IPS-11a (cell line): ENCODE data around the gene AMBP.

Source experiments
- H3K4me3 ChIP-seq: one replicate; pipeline ENCODE4 v1.5.1; 2013; ENCODE audit warnings: low read depth, low read length, control low read depth

The AMBP gene

DNA sequence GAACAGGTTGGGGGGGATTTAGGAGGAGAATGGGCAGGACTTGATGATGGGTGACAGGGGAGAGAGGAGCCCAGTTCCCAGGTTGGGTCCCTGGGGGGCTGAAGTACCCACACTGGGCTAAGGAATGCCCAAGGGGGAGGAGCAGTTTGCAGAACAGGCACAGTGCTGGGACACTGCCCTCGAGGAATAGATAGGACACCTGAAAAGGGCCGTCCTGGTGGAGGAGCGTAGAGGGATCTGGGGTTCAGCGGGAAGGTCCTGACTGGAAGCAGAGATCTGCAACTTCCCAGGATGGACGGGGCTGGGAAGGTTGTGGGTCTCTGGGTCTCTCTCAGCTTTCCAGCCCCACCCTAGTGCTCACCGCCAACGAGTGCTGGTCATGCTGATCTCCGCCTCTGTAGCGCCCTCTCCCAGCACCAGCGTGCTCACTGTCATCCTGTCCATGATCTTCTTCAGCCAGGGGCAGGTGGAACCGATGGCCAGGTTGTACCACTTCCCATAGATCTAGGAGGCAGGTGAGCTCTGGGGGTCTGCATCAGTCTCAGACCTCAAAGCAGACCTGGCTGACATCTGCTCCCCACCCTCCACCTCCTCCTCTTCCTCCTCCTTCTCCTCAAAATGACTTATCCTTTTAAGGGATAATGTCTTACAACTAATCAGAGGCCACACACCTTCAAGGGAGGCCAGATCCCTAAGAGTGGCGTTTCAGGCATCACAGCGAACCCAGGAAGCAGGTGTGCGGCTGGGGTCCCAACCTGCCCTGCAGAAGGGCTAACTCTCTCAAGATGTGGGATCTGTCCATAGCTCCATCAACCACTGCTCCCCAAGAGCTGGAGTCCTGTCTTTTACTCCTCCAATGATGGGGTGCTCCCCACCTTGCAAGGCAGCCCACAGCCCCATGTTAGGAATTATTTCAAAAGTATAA is 1.6 kb downstream of the AMBP start:
- H3K4me3 ChIP-seq: no peak overlapping the region

DNA sequence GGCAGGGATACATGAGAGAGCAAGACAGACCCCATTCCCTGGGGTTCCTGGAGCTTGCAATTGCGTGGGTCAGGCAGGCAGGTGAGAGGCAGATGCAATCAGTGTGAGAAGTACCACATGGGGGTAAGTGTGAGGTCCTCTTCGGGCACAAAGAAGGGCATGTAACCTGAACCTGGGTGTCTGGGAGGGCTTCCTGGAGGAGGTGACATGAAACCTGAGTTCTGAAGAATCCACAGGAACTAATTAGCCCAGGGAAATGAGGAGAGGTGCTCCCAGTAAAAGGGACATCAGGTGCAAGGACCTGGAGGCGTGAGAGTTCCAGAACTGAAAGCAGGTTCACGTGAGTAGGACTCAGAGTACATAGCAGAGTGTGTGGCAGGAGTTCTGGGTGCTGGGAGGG is 2.5 kb downstream of the AMBP start:
- no peak overlapping the region for H3K4me3 ChIP-seq

DNA sequence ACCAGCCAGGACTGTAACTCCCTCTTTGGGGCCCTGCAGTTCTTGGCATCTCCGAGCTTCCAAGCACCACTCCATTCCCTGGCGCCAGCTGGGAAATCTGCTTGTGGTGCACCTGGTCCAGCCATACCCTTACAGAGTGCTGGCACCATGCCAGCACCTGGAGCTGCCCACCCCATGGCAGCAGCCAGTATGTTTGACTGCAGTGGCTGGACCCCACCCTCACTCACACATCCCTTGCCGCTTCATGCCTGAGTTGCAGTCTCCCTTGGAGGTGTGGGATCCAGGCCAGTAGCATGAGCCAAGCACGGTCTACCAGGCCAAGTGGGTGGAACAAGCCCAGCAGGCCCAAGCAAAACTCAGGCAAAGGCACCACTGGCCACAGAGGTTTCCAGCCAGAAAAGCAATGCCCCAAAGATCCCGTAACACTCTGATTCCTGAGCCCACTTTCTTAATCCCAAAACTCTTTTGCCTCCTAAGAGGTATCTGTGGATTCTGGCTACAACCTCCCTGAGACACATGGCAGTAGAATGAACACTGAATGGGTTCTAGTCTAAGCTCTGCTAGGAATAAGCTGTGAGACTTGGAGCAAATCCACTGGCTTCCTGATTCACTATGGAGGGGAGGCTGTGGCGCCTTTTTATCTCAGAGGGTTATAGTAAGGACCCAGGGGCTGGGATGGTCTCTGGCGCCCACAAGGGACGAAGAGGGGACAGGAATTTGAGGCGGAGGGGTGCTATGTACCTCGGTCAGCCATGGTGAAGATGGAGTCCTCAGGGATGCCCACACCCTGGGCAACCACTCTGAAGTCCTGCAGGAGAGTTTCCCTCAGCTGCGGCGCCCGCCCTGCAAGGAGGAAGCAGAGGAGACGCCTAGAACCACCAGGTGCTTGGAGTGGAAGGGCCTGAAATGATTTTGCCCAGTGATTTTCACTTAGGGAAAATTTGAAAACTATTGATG is 5.6 kb downstream of the AMBP start:
- H3K4me3 ChIP-seq: no peak overlapping the region

DNA sequence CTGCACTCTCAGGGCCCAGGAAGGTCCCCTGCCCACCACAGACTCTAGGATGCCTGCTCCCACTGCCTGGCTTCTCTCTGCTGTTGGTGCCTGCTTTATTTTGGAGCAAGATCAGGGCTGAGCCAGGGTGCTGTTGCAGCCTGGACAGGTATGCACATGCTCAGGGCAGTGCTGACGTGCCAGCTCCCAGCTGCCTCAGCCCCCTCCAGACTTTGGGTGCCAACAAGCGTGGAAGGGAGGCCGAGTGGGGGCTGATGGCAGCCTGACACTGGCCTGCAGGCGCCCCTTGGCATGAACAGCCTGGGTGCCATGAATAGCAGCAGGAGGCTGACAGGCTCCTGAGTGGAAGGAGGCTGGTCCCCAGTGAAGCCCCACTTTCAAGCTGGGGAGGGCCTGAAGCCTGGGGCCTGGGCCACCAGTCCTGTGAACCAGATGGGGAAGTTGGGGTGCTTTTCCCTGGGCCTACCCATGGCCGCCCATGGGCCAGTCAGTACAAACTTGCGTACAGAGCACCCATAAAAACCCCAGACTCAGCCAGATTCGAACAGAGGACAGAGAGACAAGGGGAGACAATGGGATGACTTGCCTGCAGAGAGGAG is 6.8 kb downstream of the AMBP start:
- H3K4me3 ChIP-seq: no peak overlapping the region

DNA sequence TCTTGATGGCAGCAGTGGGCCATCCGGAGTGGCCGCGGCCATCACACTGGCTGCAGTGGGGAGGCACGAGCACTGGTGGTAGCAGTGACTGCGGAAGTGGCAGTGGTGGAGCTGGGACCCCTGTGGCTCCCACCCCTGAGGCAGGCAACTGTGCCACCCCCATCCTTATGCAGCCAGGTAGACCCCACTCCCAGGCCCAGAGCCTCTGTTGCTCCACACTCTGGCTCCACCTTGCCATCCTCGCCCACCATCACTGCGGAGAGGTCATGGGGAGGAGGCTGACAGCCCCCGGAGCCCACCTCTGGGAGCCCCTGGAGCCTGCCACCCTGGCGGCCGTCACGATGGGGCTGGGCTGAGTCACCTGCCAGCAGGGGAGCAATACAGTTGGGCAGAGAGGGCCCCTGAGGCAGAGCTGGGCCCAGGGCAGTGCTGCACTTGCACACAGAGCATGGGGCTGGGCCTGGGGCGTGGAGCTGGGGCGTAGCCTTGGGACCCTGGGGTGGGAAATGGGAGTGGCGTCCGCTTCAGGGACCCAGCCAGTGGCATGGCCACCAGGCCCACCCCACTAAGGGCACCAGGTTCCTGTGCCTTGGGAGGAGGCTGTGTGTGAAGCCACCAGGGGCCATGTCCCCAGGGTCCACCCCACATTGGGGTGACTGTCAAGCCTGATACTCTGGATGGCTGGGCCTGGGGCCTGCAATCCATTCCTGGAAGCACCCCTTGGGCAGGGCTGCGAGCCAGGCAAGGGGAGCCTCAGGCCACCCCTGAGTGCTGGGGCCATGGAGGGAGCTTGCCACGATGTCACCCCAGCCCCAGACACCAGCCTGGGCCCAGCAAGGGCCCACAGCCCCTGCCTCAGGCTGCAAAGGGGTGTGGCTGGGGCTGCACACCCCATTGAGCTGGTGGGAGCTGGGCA is 7.7 kb downstream of the AMBP start:
- H3K4me3 ChIP-seq: no peak overlapping the region

DNA sequence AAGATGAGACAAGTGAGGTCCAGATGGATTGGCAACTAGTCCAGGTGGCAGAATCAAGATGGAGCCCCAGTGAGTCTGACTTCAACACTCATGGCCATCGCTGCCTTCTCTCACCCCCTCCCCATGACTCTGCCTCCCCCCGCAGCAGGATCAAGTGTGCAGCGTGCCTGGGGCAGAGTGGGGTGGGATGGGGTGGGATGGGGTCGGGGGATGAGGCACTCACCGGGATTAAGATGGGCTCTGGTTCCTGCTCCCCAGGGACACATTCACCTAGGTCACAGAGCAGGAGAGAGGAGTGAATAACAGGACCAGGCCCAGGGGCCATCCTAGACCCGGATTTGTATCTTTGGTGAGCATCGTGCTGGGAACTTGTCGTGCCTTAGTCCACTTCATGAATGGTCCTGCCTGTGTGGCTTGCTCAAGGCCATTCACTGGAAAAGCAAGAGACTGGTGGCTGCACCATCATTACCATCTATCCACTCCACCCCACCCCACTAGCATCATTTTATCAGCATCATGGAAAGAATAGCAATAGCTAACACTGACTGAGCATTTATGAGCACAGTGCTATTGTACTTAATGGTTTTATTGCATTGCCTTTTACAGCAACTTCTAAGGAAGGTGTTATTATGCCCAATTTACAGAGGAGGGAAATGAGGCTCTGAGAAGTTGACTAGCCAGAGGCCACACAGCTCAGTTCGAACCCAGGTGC is 8.5 kb downstream of the AMBP start:
- H3K4me3 ChIP-seq: no peak overlapping the region

DNA sequence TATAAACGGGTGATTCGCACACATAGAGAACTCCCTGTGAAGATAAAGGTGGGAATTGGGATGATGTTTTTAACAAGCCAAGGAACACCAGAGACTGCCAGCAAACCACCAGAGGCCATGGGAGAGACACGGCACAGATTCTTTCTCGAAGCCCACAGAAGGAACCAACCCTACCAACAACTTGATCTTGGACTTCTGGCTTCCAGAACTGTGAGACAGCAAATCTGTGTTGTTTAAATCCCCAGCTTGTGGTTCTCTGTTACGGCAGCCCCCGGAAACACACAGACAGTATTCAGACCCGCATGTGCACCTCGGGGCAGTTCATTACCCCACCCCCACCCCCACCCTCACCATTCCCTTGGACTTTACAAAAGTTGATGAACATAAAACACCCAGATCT is 12.8 kb downstream of the AMBP start:
- H3K4me3 ChIP-seq: no peak overlapping the region

DNA sequence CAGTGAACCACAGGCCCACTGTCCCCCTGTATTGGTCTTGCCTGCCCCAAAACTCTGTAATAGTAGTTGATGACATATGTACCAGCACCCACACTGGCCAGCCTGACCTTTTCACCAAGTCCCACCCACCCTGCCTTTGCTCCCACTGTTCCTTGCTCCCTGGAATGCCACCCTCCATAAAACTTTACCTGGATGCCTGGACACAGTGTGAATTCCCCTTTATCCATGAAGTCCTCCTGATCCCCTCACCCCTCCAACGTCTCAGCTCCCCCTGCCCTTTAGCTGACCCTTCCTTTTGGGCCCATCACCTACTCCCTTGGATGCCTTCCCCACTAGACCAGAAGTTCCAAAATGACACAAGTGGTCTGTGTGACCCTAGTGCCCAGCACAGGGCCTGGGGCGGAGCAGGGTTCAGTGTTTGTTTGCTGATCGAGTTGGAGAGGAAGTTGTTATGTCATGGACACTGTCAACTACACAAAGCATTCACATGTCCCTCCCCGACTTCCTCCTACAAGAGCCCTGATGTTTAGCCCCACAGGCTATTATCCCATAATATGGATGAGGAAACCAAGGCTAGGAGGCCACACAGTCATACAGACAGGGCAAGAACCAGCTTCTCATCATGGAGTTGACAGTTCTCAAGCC is 16.1 kb downstream of the AMBP start:
- H3K4me3 ChIP-seq: no peak overlapping the region

DNA sequence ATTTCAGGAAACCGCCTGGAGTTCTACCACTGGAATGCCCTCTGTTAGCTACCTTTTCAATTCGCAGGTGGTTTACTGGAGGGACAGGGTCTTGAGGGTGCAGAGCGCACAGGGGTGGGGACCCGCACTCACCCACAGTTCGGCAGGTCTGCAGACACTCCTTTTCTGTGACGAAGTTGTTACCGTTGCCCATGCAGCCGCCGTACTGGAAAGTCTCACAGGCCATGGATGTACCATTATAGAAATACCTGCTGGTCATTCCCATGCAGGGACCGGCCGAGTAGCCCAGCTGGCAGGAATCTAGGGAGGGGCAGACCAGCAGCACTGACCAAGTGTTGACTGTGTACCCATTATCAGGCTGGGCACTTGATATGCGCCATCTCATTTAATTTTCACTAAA is 16.8 kb downstream of the AMBP start:
- no peak overlapping the region for H3K4me3 ChIP-seq

DNA sequence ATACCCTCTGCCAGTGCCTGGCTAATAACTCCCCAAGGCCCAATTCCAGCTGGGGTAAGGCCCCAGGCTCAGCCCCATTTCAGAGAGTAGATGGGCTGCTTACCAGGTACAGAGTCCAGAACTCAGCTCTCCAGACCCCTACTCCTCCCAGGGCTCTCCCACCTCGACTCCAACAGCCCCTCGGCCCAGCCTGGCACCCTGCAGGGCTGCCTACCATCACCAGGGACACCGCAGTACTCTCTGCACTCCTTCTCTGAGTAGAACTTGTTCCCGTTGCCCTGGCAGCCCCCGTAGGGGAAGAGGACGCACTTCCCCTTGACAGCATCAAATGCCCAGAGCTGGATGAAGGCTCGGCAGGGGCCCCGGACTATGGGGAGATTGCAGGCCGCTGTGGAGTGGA is 17.4 kb downstream of the AMBP start:
- H3K4me3 ChIP-seq: no peak overlapping the region

DNA sequence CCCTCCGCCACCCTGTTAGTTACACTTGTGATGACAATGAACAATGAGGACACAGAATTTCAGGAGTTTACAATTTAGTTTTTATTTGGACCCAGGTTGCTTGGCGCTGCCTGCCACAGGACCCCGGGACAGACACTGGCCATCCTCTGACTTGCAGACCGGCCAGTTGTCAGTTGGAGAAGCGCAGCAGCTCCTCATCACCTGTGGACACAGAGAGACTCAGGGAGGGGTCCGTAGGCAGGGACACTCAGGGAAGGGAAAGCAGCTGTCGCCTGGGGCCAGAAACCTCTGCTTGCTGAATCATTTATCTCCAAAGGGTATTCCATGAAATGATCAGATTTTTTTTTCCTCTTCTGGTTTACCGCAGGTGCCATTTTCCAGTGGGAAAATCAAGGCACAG is 18.0 kb downstream of the AMBP start:
- H3K4me3 ChIP-seq: no peak overlapping the region

DNA sequence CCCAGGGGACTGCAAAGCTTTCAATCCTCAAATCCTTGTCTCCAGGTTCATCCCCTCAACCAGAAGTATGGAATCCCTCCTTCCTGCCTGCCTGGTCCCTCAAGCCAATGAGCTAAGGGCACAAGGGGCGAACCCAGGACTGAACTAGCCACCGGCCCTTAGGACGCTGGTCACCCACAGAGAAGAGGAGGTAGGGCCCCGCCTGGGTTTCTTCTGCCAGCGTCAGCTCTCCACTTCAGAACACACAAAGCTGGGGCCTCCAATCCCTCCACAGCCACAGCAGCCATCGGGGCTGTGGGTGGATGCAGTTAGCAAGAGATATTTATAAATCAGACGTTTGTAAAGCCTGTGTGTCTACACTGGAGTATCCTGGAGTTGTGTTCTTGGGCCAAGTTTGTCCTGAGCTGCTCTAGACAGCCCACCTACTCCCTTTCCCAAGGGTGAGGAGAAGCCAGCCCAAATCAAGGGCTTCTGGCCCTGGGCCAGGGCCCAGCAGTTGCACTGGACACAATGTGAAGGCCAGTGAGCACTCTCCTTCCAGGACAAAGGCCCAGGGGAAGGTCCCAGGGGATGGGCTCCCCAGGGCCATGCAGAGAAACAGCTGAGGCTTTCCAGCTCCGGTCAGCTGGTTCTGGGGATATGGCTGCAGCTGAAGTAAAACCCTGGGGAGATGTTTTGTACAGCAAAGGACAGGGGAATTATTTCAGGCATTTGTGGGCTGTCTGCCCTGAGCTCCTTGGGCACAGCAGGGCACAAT is 18.9 kb downstream of the AMBP start:
- H3K4me3 ChIP-seq: no peak overlapping the region

DNA sequence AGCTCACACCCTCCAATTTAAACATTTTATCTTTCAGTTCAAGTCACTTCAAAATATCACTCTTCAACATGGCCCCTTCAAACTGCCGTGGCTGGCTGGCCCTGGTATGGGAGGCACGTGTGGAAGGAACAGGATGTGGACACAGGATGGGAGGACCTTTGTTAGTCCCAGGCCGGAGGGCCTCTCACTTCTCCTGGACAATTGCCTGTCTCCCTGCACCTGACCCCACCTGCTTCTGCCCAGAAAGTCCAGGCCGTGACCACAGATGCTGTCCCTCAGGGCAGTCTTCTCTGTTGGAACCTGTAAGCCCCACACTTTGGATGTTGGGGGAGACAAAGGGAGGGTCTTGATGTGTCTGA is 19.4 kb downstream of the AMBP start:
- H3K4me3 ChIP-seq: no peak overlapping the region

DNA sequence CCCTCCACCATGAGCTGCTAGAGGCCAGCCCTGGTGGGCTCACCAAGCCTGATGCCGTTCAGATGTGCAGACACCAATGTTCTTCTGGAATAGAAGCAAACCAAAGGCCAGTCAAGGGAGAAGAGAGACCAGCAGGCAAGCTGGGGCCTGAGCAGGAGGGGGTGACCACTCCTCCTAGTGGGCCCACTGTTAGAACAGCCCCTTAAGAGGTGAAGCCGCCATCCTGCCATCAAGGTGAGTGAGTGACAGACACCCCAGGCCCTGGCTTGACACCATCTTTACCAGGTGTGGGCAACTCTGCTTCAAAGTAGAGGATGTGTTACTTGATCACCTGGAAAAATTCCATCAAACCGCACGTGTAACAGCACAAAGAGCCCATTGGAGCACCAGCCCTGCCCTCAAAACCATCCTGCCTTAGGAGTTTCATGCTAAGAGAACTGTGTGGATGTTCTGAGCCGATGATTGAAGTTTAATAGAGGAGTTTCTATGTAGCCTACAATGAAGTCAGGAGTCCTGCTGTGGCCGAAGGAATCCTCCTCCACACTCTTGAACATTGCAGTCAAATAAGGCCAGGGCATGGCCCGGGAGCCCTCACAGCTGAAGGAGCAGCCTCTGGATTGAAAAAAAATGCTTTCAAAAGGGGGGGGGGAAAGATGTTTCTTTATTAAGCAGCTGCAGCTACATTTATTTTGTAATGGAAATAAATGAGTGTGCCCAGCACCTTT is 20.8 kb downstream of the AMBP start:
- no peak overlapping the region for H3K4me3 ChIP-seq

DNA sequence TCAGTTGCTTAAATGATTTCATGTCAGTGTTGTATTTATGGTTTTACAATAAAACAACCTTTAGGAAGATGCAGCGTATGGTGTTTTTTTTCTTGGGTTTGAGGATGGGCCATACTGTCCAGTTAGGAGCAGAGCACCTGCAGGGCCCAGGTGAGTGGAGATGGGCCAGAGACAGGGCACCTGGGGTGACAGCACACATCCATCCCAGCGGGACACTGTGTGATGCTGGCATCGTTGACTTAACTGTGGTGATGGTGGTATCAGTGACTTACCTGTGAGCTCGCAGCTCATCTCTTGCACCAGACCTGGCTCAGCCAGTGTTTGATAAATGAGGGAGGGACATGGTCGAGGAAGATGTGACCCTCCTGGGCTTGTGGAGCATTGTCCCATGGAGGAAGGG is 21.6 kb downstream of the AMBP start:
- H3K4me3 ChIP-seq: no peak overlapping the region

DNA sequence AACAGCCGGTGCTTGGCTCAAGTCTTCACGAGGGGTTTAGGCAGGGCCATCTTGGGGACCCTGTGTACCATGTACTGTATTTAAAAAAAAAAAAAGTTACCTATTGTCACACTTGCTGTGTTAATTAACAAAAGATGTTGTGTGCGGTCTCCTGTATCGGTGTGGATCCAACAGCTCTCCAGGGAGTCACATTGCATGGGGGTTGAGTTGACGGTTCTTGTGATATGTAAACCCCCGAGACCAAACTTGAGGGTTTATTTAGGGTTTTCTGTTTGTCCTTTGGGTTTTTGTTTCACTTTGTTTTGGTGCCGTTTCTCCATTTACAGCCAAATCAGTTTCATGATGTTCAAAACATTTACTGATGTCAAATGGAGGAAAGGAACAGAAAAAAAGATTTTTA is 22.2 kb downstream of the AMBP start:
- H3K4me3 ChIP-seq: no peak overlapping the region

DNA sequence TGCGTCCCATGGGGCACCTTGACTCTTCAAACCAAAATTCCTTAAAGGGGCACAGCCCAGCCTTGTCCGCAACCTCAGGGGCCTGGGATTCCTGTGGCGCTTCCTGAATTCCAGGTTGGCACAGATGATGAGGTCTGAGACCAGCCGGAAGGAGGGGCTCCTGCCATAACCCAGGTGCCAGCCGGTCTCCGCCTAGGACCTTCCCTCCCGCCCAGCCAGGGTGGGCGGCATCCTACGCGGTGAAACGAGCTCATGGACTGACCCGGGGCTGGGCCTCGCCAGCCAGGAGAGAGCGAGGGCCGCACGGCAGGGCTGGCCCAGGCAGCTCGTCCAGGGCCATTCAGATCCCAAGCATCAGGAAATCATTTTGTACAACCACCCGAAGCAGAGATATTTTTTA is 23.0 kb downstream of the AMBP start:
- H3K4me3 ChIP-seq: no peak overlapping the region

DNA sequence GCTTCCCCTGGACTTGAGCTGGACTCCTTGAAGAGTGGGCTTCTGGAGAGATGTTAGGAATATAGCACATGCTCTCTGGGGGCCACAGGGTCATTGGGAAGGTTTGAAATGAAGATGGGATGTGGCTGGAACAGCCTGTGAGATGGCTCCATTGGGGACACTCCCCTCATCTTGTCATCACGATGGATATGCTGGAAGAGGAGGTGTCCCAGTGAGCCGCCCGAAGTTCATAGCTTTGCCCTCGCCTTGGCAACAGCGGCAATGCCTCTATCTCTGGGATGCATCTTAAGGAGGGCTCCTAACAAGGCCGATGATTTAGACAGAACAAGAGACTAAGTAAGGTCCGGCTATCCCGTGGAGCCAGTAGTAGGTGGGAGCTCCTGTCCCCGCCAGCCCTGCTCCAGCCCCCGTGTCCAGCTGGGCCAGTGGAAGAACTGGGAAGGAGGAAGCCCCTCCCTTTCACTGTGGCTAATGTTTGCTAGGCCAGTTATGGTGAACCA is 23.9 kb downstream of the AMBP start:
- H3K4me3 ChIP-seq: no peak overlapping the region
